K562 (cell line): ENCODE measurements around the gene SGMS1. TPM values are rescaled to one million over a fixed set of nuclear protein-coding genes. Genes with fewer than 3 reads are reported as not detected.
A peak's percentile ranks its signal among the peaks of the same experiment; 100 is the strongest.

Experiments used
- ARNT ChIP-seq, 2 experiments: fragments of 450-650 bp; IDR thresholded peaks; 2 replicates each; pipeline ENCODE4 v1.6.1; 2016; ENCODE audit warnings: mild to moderate bottlenecking in 1 of 2
- DMBX1 ChIP-seq: fragments of 250-450 bp; sonication (Bioruptor Pico); IDR thresholded peaks from 2 replicates; pipeline ENCODE4 v1.8.0; 2022; ENCODE audit warnings: inconsistent platforms, mild to moderate bottlenecking, moderate library complexity, borderline replicate concordance
- FOXO4 ChIP-seq: fragments of 450-650 bp; formaldehyde crosslinking; IDR thresholded peaks from 2 replicates; pipeline ENCODE4 v1.4.0; 2020; ENCODE audit warnings: mild to moderate bottlenecking, moderate library complexity
- HCFC1 ChIP-seq: IDR thresholded peaks from 2 replicates; pipeline ENCODE4 v1.6.1; 2012; ENCODE audit warnings: low read depth, low read length, improper control_type of control experiment
- KLF1 ChIP-seq: fragments of 450-650 bp; IDR thresholded peaks from 2 replicates; pipeline ENCODE4 v1.6.1; 2016; ENCODE audit warnings: missing genetic modification characterization, missing compliant biosample characterization
- KLF16 ChIP-seq: IDR thresholded peaks from 2 replicates; pipeline ENCODE4 v1.6.1; 2016; ENCODE audit warnings: antibody characterized with exemption
- MAX ChIP-seq: sonication (generic); formaldehyde crosslinking; IDR thresholded peaks from 2 replicates; pipeline ENCODE4 v1.9.0; 2022; ENCODE audit warnings: mild to moderate bottlenecking, missing genetic modification reagents
- MBD2 ChIP-seq: sonication (generic); IDR thresholded peaks from 2 replicates; pipeline ENCODE4 v1.6.1; 2016; ENCODE audit warnings: low read depth, borderline replicate concordance
- MTF1 ChIP-seq: fragments of 250-450 bp; sonication (Bioruptor Pico); IDR thresholded peaks from 2 replicates; pipeline ENCODE4 v1.9.0; 2021; ENCODE audit warnings: moderate library complexity, mild to moderate bottlenecking, inconsistent platforms, borderline replicate concordance
- PML ChIP-seq: IDR thresholded peaks from 2 replicates; pipeline ENCODE4 v1.6.1; 2012; ENCODE audit warnings: low read length, inconsistent platforms
- RAD21 ChIP-seq, 2 experiments: fragments of 250-450 bp in 1 of 2; fragments of 450-650 bp in 1 of 2; sonication (Bioruptor Pico) in 1 of 2; formaldehyde crosslinking in 1 of 2; IDR thresholded peaks in 1 of 2; conservative IDR thresholded peaks in 1 of 2; 2 replicates each; pipeline versions ENCODE4 v1.4.0 to v1.8.0; 2020 to 2022; ENCODE audit warnings: mild to moderate bottlenecking in 2 of 2, moderate library complexity in 1 of 2
- RFX7 ChIP-seq: fragments of 250-450 bp; sonication (Bioruptor Pico); IDR thresholded peaks from 2 replicates; pipeline ENCODE4 v1.5.1; 2021; ENCODE audit warnings: mild to moderate bottlenecking
- SIX5 ChIP-seq, 2 experiments: IDR thresholded peaks; 2 replicates each; pipeline ENCODE4 v1.6.1; 2011; ENCODE audit warnings: low read length in 2 of 2, borderline replicate concordance in 1 of 2, low read depth in 1 of 2, mild to moderate bottlenecking in 1 of 2, moderate library complexity in 1 of 2; ENCODE audit not compliant: insufficient read depth in 1 of 2
- SMAD1 ChIP-seq: fragments of 150-350 bp; IDR thresholded peaks from 2 replicates; pipeline ENCODE4 v1.6.1; 2014; ENCODE audit warnings: low read length, low read depth; ENCODE audit not compliant: partially characterized antibody
- SRF ChIP-seq, 2 experiments: fragments of 250-450, 450-650 bp in 1 of 2; sonication (Bioruptor Pico) in 1 of 2; sonication (generic) in 1 of 2; formaldehyde crosslinking; IDR thresholded peaks; 2 replicates each; pipeline versions ENCODE4 v1.5.0 to v1.5.1; 2020 to 2022; ENCODE audit warnings: mild to moderate bottlenecking in 1 of 2, missing genetic modification reagents in 1 of 2
- SRSF9 ChIP-seq: fragments of 200-400 bp; formaldehyde crosslinking; IDR thresholded peaks from 2 replicates; pipeline ENCODE4 v1.6.1; 2017; ENCODE audit warnings: low read depth, low read length, borderline replicate concordance
- UBTF ChIP-seq, 2 experiments: IDR thresholded peaks; 2 replicates each; pipeline ENCODE4 v1.6.1; 2012; ENCODE audit warnings: improper control_type of control experiment in 2 of 2, low read depth in 2 of 2, low read length in 2 of 2, borderline replicate concordance in 1 of 2
- XRCC3 ChIP-seq: fragments of 450-650 bp; IDR thresholded peaks from 2 replicates; pipeline ENCODE4 v1.6.1; 2017; ENCODE audit warnings: mild to moderate bottlenecking, moderate library complexity
- ZFP30 ChIP-seq: fragments of 250-450 bp; sonication (Bioruptor Pico); IDR thresholded peaks from 2 replicates; pipeline ENCODE4 v1.8.0; 2022; ENCODE audit warnings: moderate library complexity, mild to moderate bottlenecking, inconsistent platforms, borderline replicate concordance
- ZNF511 ChIP-seq: sonication (generic); formaldehyde crosslinking; IDR thresholded peaks from 2 replicates; pipeline ENCODE4 v1.8.0; 2022; ENCODE audit warnings: mild to moderate bottlenecking, missing genetic modification reagents
- ZNF586 ChIP-seq: fragments of 450-650 bp; formaldehyde crosslinking; conservative IDR thresholded peaks from 2 replicates; pipeline ENCODE4 v1.4.0; 2020; ENCODE audit warnings: mild to moderate bottlenecking, moderate library complexity
- polyA plus RNA-seq, 8 experiments: library from polyadenylated mRNA; depleted of rRNA in 4 of 8; stranded (reverse) in 5 of 8; unstranded in 3 of 8; fragments of >200 nt; fragmentation: Nextera tagmentation in 2 of 8; fragmentation: Illumina TruSeq in 1 of 8; extraction: Ambion mirVana in 2 of 8; extraction: Trizol in 1 of 8; gene quantifications; 2 replicates each; pipeline versions ENCODE4 v1.2.1 to v1.2.3, GENCODE V29; 2011 to 2014; ENCODE audit warnings: inconsistent platforms in 1 of 8, missing spikeins in 1 of 8
- total RNA-seq, 7 experiments: library from RNA; depleted of rRNA in 6 of 7; stranded (reverse); fragments of >200 nt in 6 of 7; fragmentation: Illumina TruSeq in 2 of 7; extraction: Trizol in 2 of 7; gene quantifications; 2 replicates each; pipeline versions ENCODE4 v1.2.1 to v1.2.3, GENCODE V29; 2011 to 2021; ENCODE audit warnings: low replicate concordance in 1 of 7

SGMS1 gene
- total and polyA plus RNA-seq, 9 of the 15 experiments (the other 6 are each of a cell fraction or from before 2014, with no cell fraction given), result 22.6 to 232 (median 82.2) TPM

GRCh38 chr10:50623663-50624412 is at the start of gene SGMS1 (continued):
- no peak for TF ChIP-seq KLF1 (tag)
- no peak for TF ChIP-seq SMAD1
- TF ChIP-seq ARNT (IDR thresholded peaks at IDR 0.05), result 0 out of 4 replicates have a peak, but pooled peaks of 1 of the 2 experiments have one; percentile 71
- TF ChIP-seq XRCC3, result no peak
- TF ChIP-seq ZFP30 (CRISPR knock-in tag), result no peak
- peak; percentile 32 to 84; a peak in 3 of 4 replicates for TF ChIP-seq UBTF (IDR thresholded peaks at IDR 0.05; ENCODE audit: borderline replicate concordance in 1 of 2, low read depth in 2 of 2, low read length in 2 of 2)
- TF ChIP-seq FOXO4 (CRISPR knock-in tag), result 0 out of 2 replicates have a peak, but pooled peaks have one; percentile 62
- TF ChIP-seq SIX5 (IDR thresholded peaks at IDR 0.05; ENCODE audit: borderline replicate concordance in 1 of 2, insufficient read depth in 1 of 2, low read depth in 1 of 2, low read length in 2 of 2), result no peak
- TF ChIP-seq MTF1 (CRISPR knock-in tag), result no peak
- peak; percentile 23; the same call in 1 of the 2 replicates for TF ChIP-seq ZNF511
- no peak for TF ChIP-seq RFX7 (CRISPR knock-in tag)
- no peak for TF ChIP-seq PML
- TF ChIP-seq MBD2, result no peak
- TF ChIP-seq HCFC1, result peak; percentile 44; the same call in 1 of the 2 replicates
- no peak for TF ChIP-seq KLF16
- peak; percentile 16; the same call in 1 of the 2 replicates for TF ChIP-seq DMBX1
- no peak for TF ChIP-seq SRSF9
- TF ChIP-seq RAD21 (CRISPR knock-in tag; conservative IDR thresholded peaks at IDR 0.05 in 1 of 2, IDR thresholded peaks at IDR 0.05 in 1 of 2), result peak in 1 of 2 experiments; percentile 12; a peak in 2 of 4 replicates
- peak; percentile 64; the same call in 1 of the 2 replicates for TF ChIP-seq ZNF586 (CRISPR knock-in tag)
- no peak for TF ChIP-seq MAX (CRISPR knock-in tag)
- no peak for TF ChIP-seq SRF (CRISPR knock-in tag; IDR thresholded peaks at IDR 0.05)
